Measurements from ENCODE around the gene DEPDC5.

Gene DEPDC5

DNA sequence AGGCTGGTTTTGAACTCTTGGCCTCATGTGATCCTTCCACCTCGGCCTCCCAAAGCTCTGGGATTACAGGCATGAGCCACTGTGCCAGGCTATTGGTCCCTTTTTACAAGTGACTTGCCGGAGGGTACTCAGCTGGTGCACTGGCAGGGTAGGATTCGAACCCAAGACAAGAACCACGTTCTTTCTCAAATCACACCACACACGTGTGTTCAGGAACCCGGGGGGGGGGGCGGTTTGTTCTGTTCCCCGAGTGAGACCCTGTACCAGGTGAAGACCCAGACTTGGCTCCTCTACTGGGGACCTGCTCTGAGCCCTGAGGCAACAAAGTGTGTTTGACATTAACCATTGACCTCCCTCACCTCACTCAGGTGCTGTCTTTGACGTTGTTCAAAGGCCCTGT is 186.7 kb downstream of the DEPDC5 start:
- ChIA-PET POLR2A (no interaction called here), CTCF (interaction anchor here (1.6 kb wide), 1 partner anchor 18 kb away, joined by 6 read pairs; no protein-coding TSS in a partner anchor)
- DNase-seq (ENCODE audit: extremely low spot score) = no peak
- TF ChIP-seq, protein P1, sequence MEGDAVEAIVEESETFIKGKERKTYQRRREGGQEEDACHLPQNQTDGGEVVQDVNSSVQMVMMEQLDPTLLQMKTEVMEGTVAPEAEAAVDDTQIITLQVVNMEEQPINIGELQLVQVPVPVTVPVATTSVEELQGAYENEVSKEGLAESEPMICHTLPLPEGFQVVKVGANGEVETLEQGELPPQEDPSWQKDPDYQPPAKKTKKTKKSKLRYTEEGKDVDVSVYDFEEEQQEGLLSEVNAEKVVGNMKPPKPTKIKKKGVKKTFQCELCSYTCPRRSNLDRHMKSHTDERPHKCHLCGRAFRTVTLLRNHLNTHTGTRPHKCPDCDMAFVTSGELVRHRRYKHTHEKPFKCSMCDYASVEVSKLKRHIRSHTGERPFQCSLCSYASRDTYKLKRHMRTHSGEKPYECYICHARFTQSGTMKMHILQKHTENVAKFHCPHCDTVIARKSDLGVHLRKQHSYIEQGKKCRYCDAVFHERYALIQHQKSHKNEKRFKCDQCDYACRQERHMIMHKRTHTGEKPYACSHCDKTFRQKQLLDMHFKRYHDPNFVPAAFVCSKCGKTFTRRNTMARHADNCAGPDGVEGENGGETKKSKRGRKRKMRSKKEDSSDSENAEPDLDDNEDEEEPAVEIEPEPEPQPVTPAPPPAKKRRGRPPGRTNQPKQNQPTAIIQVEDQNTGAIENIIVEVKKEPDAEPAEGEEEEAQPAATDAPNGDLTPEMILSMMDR (IDR thresholded peaks at IDR 0.05; ENCODE audit: control extremely low read depth, extremely low read depth, low read depth, missing control alignments) = no peak

DNA sequence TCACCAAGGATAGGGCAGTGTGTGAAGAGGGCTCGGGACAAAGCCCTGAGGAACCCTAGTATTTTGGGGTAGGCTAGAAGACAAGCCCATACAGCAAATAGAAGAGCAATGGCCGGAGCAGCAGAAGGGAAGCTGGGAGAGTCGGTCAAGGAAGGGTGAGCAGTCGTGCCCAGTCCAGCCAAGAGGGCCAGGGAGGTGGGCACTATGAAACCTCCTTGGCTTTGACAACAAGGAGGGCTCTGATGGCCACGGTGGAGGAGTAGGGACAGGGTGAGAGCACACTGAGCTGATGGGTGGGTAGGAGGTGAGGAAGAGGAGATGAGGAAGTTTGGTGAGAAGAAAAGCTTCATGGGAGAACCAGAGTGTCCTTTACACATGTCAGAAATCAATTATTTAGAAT is 188.3 kb downstream of the DEPDC5 start:
- no peak for DNase-seq (ENCODE audit: extremely low spot score)
- CTCF ChIA-PET = interaction anchor here (0.7 to 1.5 kb wide), 4 partner anchors 9 to 277 kb away, joined by 3 to 4 read pairs (median 3); no protein-coding TSS in a partner anchor
- POLR2A ChIA-PET = no interaction called here
- TF ChIP-seq, protein P1 (IDR thresholded peaks at IDR 0.05; ENCODE audit: control extremely low read depth, extremely low read depth, low read depth, missing control alignments) = no peak

DNA sequence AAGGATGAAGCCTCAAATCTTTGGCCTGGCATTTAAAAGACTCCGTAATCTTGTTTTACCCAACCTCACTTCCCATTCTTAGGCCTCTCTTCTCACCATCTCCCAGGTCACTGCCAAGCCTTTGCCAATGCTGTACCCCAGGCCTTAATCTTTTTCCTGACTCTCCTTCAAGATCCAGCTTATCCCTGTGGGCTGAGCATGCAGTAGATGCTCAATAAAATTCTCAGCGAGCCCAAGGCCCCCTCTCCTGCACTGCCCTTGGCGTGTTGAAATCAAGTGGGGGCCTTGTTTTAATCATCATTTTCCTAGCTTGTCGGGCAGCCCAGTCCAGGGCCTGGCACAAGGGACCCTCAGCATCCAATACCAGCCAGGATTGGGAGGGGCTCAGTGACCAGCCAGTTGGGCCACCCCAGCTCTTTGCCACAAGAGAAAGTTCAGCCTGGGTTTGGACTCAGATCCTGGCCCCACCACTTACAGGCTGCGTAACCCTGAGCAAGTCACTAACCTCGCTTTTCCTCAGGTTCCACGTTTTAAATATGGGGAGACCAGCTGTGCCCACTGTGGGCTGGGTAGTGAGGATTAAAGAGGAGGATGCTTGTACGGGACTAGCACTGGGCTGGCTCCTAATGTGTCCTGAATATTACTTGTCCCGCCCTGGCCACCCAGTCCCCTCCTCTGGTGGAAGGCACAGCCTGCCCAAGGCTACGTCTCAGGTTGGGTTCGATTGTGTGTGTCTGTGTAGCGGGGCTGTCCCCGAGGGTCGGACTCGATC is 189.6 kb downstream of the DEPDC5 start:
- CTCF ChIA-PET = interaction anchor here (1.5 kb wide), 1 partner anchor 278 kb away, joined by 3 read pairs; no protein-coding TSS in a partner anchor
- POLR2A ChIA-PET = no interaction called here
- TF ChIP-seq, protein P1 (IDR thresholded peaks at IDR 0.05; ENCODE audit: control extremely low read depth, extremely low read depth, low read depth, missing control alignments) = no peak
- no peak for DNase-seq (ENCODE audit: extremely low spot score)

DNA sequence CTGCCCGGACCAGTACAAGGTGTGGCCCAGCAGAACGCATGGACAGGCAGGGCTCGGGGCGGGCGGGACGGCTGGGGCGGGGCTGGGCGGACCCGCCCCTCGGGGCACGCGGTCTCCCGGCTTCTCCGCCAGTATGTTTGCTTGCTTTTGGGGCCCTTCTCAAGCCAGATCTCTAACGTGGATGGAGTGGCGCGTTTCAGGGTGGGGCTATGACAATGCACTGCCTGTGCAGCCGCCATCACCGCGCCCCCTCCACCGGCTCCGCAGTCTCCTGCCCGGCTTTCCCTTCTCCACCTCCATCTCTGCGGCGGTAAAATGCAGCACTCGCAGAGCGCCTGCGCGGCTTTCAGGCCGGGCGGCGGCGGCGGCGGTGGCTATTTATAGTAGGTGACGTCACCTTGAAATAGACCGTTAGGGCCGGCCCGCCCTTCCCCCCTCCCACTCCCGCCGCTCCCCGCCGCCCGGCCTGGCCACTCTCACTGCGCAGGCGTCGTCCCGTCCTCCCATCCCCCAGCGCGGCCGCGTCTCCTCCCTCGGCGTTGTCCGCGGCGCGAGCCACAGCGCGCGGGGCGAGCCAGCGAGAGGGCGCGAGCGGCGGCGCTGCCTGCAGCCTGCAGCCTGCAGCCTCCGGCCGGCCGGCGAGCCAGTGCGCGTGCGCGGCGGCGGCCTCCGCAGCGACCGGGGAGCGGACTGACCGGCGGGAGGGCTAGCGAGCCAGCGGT is 190.3 kb downstream of the DEPDC5 start, which contains the start of gene YWHAH:
YWHAH (plus strand) TSS at position 558 of the 722 bp plus-strand sequence. CDS start 199 bp downstream, outside the sequence.
- TF ChIP-seq, protein P1 (IDR thresholded peaks at IDR 0.05; ENCODE audit: control extremely low read depth, extremely low read depth, low read depth, missing control alignments) = no peak
- DNase-seq (ENCODE audit: extremely low spot score) = peak; percentile 98
- ChIA-PET POLR2A (no interaction called here), CTCF (interaction anchor here (1.0 kb wide), 1 partner anchor 268 kb away, joined by 3 read pairs; no protein-coding TSS in a partner anchor)

DNA sequence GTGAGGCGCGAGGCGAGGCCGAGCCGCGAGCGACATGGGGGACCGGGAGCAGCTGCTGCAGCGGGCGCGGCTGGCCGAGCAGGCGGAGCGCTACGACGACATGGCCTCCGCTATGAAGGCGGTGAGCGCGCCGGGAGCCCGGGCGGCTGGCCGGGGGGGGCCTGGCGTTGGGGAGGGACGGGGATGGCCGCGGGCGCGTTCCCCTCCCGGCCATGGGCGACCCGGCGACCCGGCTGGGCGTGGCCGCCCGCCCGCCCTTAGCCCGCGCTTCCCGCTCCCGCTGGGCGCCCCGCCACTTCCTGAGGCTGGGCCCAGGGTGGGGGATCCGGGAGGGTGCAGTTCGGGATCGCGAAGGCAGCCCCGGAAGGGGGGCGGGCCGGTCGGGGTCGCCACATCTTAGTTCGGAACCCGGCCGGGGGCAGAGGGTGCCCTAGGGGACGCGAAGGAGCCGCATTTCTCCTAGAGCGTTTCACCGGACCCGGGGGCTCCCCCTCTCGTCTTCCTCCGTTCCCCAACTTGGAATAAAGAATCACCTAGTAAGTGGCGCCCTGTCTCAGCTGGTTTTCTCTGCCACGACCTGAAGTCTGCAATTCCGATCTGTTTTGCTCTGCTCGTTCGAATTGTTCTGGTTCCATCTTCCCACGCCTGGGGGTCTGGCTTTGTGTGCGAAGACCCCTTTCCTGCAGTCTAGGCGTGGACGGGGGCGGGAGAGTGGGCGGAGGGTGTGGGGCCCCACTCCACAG is 191.1 kb downstream of the DEPDC5 start:
- DNase-seq (ENCODE audit: extremely low spot score) = no peak
- CTCF ChIA-PET = interaction anchor here (0.9 to 2.8 kb wide), 6 partner anchors 17 to 388 kb away, joined by 3 to 13 read pairs (median 4); no protein-coding TSS in a partner anchor

More for the DNA sequence above, 191.1 kb downstream of the DEPDC5 start:
- TF ChIP-seq, protein P1 (IDR thresholded peaks at IDR 0.05; ENCODE audit: control extremely low read depth, extremely low read depth, low read depth, missing control alignments) = no peak
- POLR2A ChIA-PET = interaction anchor here (0.6 kb wide), 1 partner anchor 12 kb away, joined by 3 read pairs; no protein-coding TSS in a partner anchor
